GM12864 (cell line): ENCODE measurements around the gene PHF21A.

ENCODE experiments used
- DNase-seq: peaks from one replicate; pipeline ENCODE4 v3.0.0-alpha.2; 2011; ENCODE audit warnings: low read depth
- H3K4me3 ChIP-seq: 2 replicates; pipeline ENCODE4 v1.5.1; 2011; ENCODE audit warnings: mild to moderate bottlenecking, low read depth, low read length, control low read depth
- TF ChIP-seq, protein P1 (sequence below): IDR thresholded peaks from 2 replicates; pipeline ENCODE4 v1.5.1; 2011; ENCODE audit warnings: low read depth, mild to moderate bottlenecking, moderate library complexity, low read length, control low read depth, inconsistent platforms; ENCODE audit errors: missing control alignments

PHF21A gene

DNA sequence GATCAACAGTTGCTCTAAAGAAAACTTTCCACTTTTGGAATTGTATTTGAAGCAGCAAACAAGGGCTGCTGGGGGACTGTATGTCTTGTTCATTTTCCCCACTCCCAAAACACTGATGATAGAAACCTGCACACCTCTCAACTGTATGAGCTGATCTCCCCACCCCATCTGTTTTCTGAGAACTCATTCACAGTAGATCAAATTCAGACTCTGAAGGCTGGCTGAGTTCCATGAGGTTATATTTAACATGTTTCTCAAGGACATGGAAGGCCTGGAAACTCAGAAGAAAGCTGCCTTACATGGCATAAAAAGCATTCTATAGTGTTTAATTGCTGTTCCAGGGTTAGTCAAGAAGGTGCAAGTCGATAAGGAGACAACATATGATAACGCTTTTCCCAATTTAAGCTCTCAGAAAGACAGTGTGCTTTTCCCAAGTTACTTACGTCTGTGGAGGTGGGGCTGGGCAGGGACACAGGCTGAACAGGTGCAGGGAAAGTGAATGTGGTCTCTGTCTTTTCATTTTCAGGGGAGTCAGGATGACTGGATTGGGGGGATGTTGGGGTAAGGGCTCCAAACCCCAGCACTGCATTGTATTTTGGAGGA is 175.8 kb downstream of the PHF21A start:
- DNase-seq: no peak
- TF ChIP-seq, protein P1, sequence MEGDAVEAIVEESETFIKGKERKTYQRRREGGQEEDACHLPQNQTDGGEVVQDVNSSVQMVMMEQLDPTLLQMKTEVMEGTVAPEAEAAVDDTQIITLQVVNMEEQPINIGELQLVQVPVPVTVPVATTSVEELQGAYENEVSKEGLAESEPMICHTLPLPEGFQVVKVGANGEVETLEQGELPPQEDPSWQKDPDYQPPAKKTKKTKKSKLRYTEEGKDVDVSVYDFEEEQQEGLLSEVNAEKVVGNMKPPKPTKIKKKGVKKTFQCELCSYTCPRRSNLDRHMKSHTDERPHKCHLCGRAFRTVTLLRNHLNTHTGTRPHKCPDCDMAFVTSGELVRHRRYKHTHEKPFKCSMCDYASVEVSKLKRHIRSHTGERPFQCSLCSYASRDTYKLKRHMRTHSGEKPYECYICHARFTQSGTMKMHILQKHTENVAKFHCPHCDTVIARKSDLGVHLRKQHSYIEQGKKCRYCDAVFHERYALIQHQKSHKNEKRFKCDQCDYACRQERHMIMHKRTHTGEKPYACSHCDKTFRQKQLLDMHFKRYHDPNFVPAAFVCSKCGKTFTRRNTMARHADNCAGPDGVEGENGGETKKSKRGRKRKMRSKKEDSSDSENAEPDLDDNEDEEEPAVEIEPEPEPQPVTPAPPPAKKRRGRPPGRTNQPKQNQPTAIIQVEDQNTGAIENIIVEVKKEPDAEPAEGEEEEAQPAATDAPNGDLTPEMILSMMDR: no peak
- H3K4me3 ChIP-seq: no peak overlapping the region

DNA sequence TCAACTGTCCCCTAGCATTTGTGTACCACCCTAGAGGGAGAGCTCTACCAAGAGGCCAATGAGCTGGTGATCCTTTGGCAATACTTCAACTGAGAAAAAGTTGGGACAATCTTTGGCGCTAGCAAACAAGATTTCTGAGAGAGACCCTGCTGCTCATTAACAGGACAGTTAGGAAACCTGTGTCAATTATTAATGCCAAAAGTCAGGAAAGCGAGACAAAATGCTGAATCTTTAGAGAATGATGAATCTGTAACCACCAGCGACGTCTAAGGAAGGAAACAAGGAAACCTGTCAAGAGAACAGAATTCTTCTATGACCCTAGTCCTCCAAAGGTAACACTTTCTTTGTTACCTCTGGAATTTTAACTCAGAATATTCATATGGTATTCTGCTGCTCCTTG is 178.9 kb downstream of the PHF21A start:
- H3K4me3 ChIP-seq: no peak overlapping the region
- no peak for DNase-seq
- TF ChIP-seq, protein P1: no peak

DNA sequence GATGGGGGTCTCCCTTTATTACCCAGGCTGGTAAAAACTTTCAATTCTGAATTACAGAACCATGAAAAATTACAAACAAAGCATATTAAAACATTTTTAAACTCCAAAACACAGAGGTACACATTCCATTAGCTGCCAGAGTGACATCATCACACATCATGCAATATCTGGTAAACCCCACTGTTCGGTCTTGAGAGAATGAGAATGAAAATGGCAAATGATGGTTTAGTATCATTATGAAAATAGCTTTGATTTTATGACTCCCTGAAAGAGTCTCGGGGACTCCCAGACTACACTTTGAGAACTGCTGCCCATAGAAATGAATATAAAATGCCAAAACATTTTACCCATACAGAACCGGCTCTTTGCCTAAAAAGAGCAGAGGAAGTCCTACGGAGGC is 180.0 kb downstream of the PHF21A start:
- TF ChIP-seq, protein P1: no peak
- no peak for DNase-seq
- no peak overlapping the region for H3K4me3 ChIP-seq

- no peak for DNase-seq
- no peak overlapping the region for H3K4me3 ChIP-seq
- TF ChIP-seq, protein P1: no peak
These were observed 181.4 kb downstream of the PHF21A start for GRCh38 chr11:45939836-45940235.

GRCh38 chr11:45937916-45938315 is 183.3 kb downstream of the PHF21A start:
- no peak overlapping the region for H3K4me3 ChIP-seq
- TF ChIP-seq, protein P1: no peak
- DNase-seq: no peak

DNA sequence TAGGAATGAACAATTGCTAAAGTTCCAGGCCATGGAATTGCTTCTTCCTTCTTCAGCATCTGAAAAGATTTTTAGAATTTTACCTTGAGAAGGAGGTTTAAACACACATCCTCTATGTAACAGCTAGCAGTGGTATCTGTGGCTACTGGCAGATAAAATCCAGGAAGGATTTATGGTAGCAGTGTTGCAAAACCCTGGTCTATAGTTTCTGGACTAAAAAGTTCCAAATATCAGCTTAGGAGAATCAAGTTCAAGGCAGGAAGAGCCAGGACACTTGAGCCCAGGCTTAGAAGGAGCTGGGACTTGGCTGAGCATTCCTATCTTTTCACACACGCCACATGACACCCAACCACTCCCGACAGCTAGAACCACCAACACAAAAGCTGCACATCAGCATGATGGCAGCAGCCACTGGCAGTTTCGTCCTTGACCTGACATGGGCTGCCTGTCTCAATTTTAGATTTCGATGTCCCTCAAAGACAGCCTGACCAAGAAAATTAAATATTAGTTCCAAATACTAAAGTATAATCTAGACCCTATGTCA is 184.7 kb downstream of the PHF21A start:
- no peak for DNase-seq
- TF ChIP-seq, protein P1: no peak
- no peak overlapping the region for H3K4me3 ChIP-seq

GRCh38 chr11:45935349-45936064 is 185.7 kb downstream of the PHF21A start:
- H3K4me3 ChIP-seq: no peak overlapping the region
- DNase-seq: no peak
- TF ChIP-seq, protein P1: no peak
